ENCODE results near the gene KRTAP9-9. TPM values are rescaled to one million over a fixed set of nuclear protein-coding genes. Genes with fewer than 3 reads are reported as not detected.

Gene KRTAP9-9
- total and polyA plus RNA-seq, 2 of the 8 experiments (the other 6 are each of a cell fraction or from before 2014, with no cell fraction given), result not detected

- Histone ChIP-seq H2BK20ac (ENCODE audit: low read length) (no peak overlapping the region), H3K27me3 (replicated peaks in 1 of 4; ENCODE audit: control insufficient read depth in 3 of 4, extremely low read depth in 1 of 4, insufficient read depth in 3 of 4, low read length in 3 of 4) (no peaks in the 10 kb centered on the region; a peak in 1 of 7 replicates), H3K4me2 (ENCODE audit: insufficient read depth in 1 of 2, low read depth in 2 of 2, low read length in 2 of 2) (no peak overlapping the region), H4K20me1 (replicated peaks in 1 of 2; ENCODE audit: control insufficient read depth in 1 of 2, insufficient read depth in 2 of 2, low read length in 2 of 2) (no peaks in the 10 kb centered on the region), H3K4me3 (ENCODE audit: extremely low read depth in 1 of 4, insufficient read depth in 2 of 4, low read depth in 3 of 4, low read length in 4 of 4) (no peak overlapping the region), H3K27ac (ENCODE audit: low read depth, low read length) (no peak overlapping the region), H3K14ac (ENCODE audit: insufficient read length) (no peak overlapping the region), H3K79me2 (ENCODE audit: control insufficient read depth in 1 of 2, insufficient read depth in 2 of 2, low read length in 2 of 2) (no peaks in the 10 kb centered on the region), H3K23me2 (ENCODE audit: low read depth, low read length) (no peaks in the 10 kb centered on the region), H3K56ac (replicated peaks; ENCODE audit: insufficient read length, low read depth, low read length) (no peak overlapping the region), H3K36me3 (ENCODE audit: control insufficient read depth in 2 of 4, insufficient read depth in 4 of 4, low read length in 3 of 4) (no peaks in the 10 kb centered on the region), H2BK12ac (ENCODE audit: low read depth, low read length) (no peak overlapping the region), H4K8ac (ENCODE audit: extremely low read depth, insufficient read depth, low read length) (no peak overlapping the region), H3K4ac (replicated peaks; ENCODE audit: insufficient read length, low read depth, low read length) (no peak overlapping the region), H2AK5ac (ENCODE audit: low read depth, low read length) (no peak overlapping the region), H3K18ac (ENCODE audit: extremely low read depth, low read length) (no peak overlapping the region), H2BK5ac (ENCODE audit: low read depth, low read length) (no peak overlapping the region), H3K4me1 (replicated peaks in 1 of 4; ENCODE audit: control insufficient read depth in 3 of 4, insufficient read depth in 4 of 4, low read length in 3 of 4) (no peaks in the 10 kb centered on the region; a peak in 1 of 7 replicates), H2AFZ (ENCODE audit: low read length) (no peak overlapping the region), H3K9me3 (ENCODE audit: insufficient read depth in 2 of 2, low read depth in 1 of 2, low read length in 1 of 2) (no peaks in the 10 kb centered on the region; a peak in 1 of 4 replicates), H2BK15ac (ENCODE audit: low read length) (no peak overlapping the region), H3K23ac (ENCODE audit: insufficient read length) (no peak overlapping the region), H2BK120ac (replicated peaks; ENCODE audit: low read depth, low read length) (no peak overlapping the region), H4K5ac (ENCODE audit: insufficient read length, low read depth, low read length) (no peak overlapping the region), H3K9ac (replicated peaks in 1 of 4; ENCODE audit: extremely low read depth in 1 of 4, low read depth in 3 of 4, low read length in 3 of 4) (no peak overlapping the region), H4K91ac (replicated peaks; ENCODE audit: insufficient read length, low read length) (no peak overlapping the region), H3K79me1 (ENCODE audit: low read depth, low read length) (no peaks in the 10 kb centered on the region)
- no peak for DNase-seq (ENCODE audit: low read depth in 1 of 2, low spot score in 2 of 2)
- CTCF ChIA-PET (ENCODE audit: partially characterized antibody), result no interaction called here
- WGBS, 2 experiments (ENCODE audit: extremely low coverage in 1 of 2, insufficient coverage in 1 of 2, insufficient read length in 1 of 2, insufficient replicate concordance in 2 of 2, low coverage in 1 of 2, low lambda C conversion rate in 2 of 2, missing lambda C conversion rate in 1 of 2), result 89% methylated on average over 20 of the region's 20 CpGs; no CpG with 5 or more reads in 1 of the 2 experiments
- FAIRE-seq, result no peak
- POLR2A ChIA-PET (ENCODE audit: partially characterized antibody), result no interaction called here
- TF ChIP-seq BCL11A (IDR thresholded peaks at IDR 0.05; ENCODE audit: low read depth in 2 of 2, low read length in 2 of 2), result no peak
- TF ChIP-seq MAFK (IDR thresholded peaks at IDR 0.05; ENCODE audit: low read depth, low read length), result no peak
- TF ChIP-seq CHD1 (IDR thresholded peaks at IDR 0.05; ENCODE audit: low read depth, low read length), result no peak
- TF ChIP-seq HDAC2 (IDR thresholded peaks at IDR 0.05; ENCODE audit: borderline replicate concordance in 1 of 2, low read depth in 2 of 2, low read length in 2 of 2), result no peak
Measured at GRCh38 chr17:41298458-41299135, 43.4 kb downstream of the KRTAP9-9 start.

All from H1 (cell line).